HEK293 (cell line): ENCODE measurements around the gene RASGRF2.

ENCODE experiments used
- KLF10 ChIP-seq: fragments of 450-650 bp; IDR thresholded peaks from 2 replicates; pipeline ENCODE4 v1.5.1; 2018; ENCODE audit warnings: missing biosample characterization, mild to moderate bottlenecking, missing genetic modification characterization
- SCRT2 ChIP-seq: fragments of 450-650 bp; formaldehyde crosslinking; IDR thresholded peaks from 2 replicates; pipeline ENCODE4 v1.5.1; 2016; ENCODE audit warnings: missing biosample characterization, missing genetic modification characterization
- YY1 ChIP-seq: fragments of 450-650 bp; formaldehyde crosslinking; IDR thresholded peaks from 2 replicates; pipeline ENCODE4 v1.5.1; 2018; ENCODE audit warnings: missing biosample characterization, missing genetic modification characterization
- ZFHX2 ChIP-seq: fragments of 450-650 bp; formaldehyde crosslinking; conservative IDR thresholded peaks from 2 replicates; pipeline ENCODE4 v1.5.1; 2016; ENCODE audit warnings: missing biosample characterization, missing genetic modification characterization
- ZFP3 ChIP-seq: fragments of 450-650 bp; formaldehyde crosslinking; IDR thresholded peaks from 2 replicates; pipeline ENCODE4 v1.5.1; 2016; ENCODE audit warnings: low read depth, missing biosample characterization, missing genetic modification characterization
- ZNF10 ChIP-seq: fragments of 450-650 bp; formaldehyde crosslinking; IDR thresholded peaks from 2 replicates; pipeline ENCODE4 v1.5.1; 2017; ENCODE audit warnings: missing biosample characterization, missing genetic modification characterization
- ZNF221 ChIP-seq: fragments of 450-650 bp; formaldehyde crosslinking; IDR thresholded peaks from 2 replicates; pipeline ENCODE4 v1.5.1; 2017; ENCODE audit warnings: missing biosample characterization, missing genetic modification characterization, borderline replicate concordance
- ZNF23 ChIP-seq: fragments of 450-650 bp; formaldehyde crosslinking; IDR thresholded peaks from 2 replicates; pipeline ENCODE4 v1.5.1; 2016; ENCODE audit warnings: missing biosample characterization, missing genetic modification characterization, borderline replicate concordance
- ZNF248 ChIP-seq: fragments of 450-650 bp; formaldehyde crosslinking; IDR thresholded peaks from 2 replicates; pipeline ENCODE4 v1.5.1; 2017; ENCODE audit warnings: missing biosample characterization, missing genetic modification characterization
- ZNF311 ChIP-seq: fragments of 450-650 bp; formaldehyde crosslinking; IDR thresholded peaks from 2 replicates; pipeline ENCODE4 v1.5.1; 2017; ENCODE audit warnings: missing biosample characterization, missing genetic modification characterization, borderline replicate concordance
- ZNF394 ChIP-seq: fragments of 450-650 bp; formaldehyde crosslinking; IDR thresholded peaks from 2 replicates; pipeline ENCODE4 v1.5.1; 2016; ENCODE audit warnings: missing biosample characterization, missing genetic modification characterization, mild to moderate bottlenecking, moderate library complexity, borderline replicate concordance
- ZNF555 ChIP-seq: fragments of 450-650 bp; formaldehyde crosslinking; conservative IDR thresholded peaks from 2 replicates; pipeline ENCODE4 v1.5.1; 2017; ENCODE audit warnings: missing biosample characterization, mild to moderate bottlenecking, missing genetic modification characterization, inconsistent platforms
- ZNF558 ChIP-seq: fragments of 450-650 bp; formaldehyde crosslinking; IDR thresholded peaks from 2 replicates; pipeline ENCODE4 v1.5.1; 2016; ENCODE audit warnings: missing biosample characterization, missing genetic modification characterization
- ZNF585B ChIP-seq: fragments of 450-650 bp; formaldehyde crosslinking; IDR thresholded peaks from 2 replicates; pipeline ENCODE4 v1.5.1; 2016; ENCODE audit warnings: missing biosample characterization, missing genetic modification characterization
- ZNF664 ChIP-seq: fragments of 450-650 bp; formaldehyde crosslinking; IDR thresholded peaks from 2 replicates; pipeline ENCODE4 v1.5.1; 2016; ENCODE audit warnings: missing biosample characterization, missing genetic modification characterization
- ZNF670 ChIP-seq: fragments of 450-650 bp; formaldehyde crosslinking; IDR thresholded peaks from 2 replicates; pipeline ENCODE4 v1.5.1; 2016; ENCODE audit warnings: missing biosample characterization, missing genetic modification characterization, low read depth
- ZNF776 ChIP-seq: fragments of 450-650 bp; formaldehyde crosslinking; IDR thresholded peaks from 2 replicates; pipeline ENCODE4 v1.5.0; 2017; ENCODE audit warnings: missing biosample characterization, missing genetic modification characterization, borderline replicate concordance
- TF ChIP-seq, protein P1 (sequence below): fragments of 450-650 bp; formaldehyde crosslinking; optimal IDR thresholded peaks from 2 replicates; pipeline ENCODE3; 2016; ENCODE audit warnings: missing biosample characterization, mild to moderate bottlenecking, missing genetic modification characterization
- TF ChIP-seq, protein P2 (sequence below): fragments of 450-650 bp; formaldehyde crosslinking; IDR thresholded peaks from 2 replicates; pipeline ENCODE4 v1.5.1; 2016; ENCODE audit warnings: missing biosample characterization, missing genetic modification characterization
- TF ChIP-seq, protein P3 (sequence below): fragments of 450-650 bp; formaldehyde crosslinking; conservative IDR thresholded peaks from 2 replicates; pipeline ENCODE4 v1.5.1; 2016; ENCODE audit warnings: low read depth, missing biosample characterization, missing genetic modification characterization
- TF ChIP-seq, protein P4 (sequence below): fragments of 450-650 bp; formaldehyde crosslinking; IDR thresholded peaks from 2 replicates; pipeline ENCODE4 v1.5.1; 2016; ENCODE audit warnings: missing biosample characterization, missing genetic modification characterization
- TF ChIP-seq, protein P5 (sequence below): fragments of 450-650 bp; formaldehyde crosslinking; IDR thresholded peaks from 2 replicates; pipeline ENCODE4 v1.5.1; 2017; ENCODE audit warnings: missing biosample characterization, missing genetic modification characterization
- TF ChIP-seq, protein P6 (sequence below): fragments of 450-650 bp; formaldehyde crosslinking; IDR thresholded peaks from 2 replicates; pipeline ENCODE4 v1.5.1; 2016; ENCODE audit warnings: missing biosample characterization, missing genetic modification characterization
- TF ChIP-seq, protein P7 (sequence below): fragments of 450-650 bp; formaldehyde crosslinking; IDR thresholded peaks from 2 replicates; pipeline ENCODE4 v1.5.1; 2016; ENCODE audit warnings: missing biosample characterization, missing genetic modification characterization, low read depth
- TF ChIP-seq, protein P8 (sequence below): IDR thresholded peaks from 2 replicates; pipeline ENCODE4 v1.6.1; 2011; ENCODE audit warnings: mild to moderate bottlenecking, low read depth, low read length, borderline replicate concordance

Gene RASGRF2

DNA sequence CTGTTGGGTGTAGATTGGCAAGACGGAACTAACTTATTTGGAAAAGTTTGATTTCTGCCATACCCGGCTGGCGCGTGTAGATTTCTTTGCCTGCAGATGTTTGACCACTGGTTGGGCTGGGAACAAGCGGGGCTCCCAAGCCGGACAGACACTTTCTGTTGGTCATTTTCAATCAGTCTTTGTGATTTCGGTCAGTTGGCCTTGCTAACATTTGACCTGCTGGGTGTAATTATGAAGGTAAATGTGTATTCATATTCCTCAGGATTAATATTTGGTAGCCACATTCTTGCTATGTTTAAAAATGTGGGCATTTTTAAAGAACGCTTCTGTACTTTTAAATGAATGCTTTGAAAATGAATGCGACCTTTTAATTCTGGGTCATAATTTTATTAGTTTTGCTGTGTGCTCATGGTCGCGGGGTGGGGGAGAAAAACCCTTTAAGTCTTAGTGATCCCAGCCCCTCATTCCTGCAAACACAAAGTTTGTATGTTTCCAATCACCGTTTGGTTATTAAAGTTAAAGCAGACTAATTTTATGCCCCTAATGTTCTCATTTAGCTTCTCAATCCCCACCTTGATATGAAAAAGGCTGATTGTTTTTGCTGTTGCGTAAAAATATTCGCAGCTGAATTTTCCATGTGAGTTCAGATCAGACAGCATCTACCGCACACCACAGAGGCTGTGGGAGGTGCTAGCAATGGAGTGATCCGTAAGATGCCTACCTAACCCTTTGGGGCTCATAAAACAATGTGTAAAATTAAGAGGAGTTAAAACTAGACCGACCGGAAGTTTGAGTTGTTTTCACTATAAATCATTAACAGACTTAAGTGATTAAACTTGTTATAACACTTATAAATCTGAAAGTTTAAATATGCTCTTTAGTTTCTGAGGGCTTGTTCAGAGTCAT is 1.5 kb downstream of the RASGRF2 start (continued):
- TF ChIP-seq ZNF221 (no peak), ZFHX2 (tag by site-specific recombination) (no peak), SCRT2 (tag by site-specific recombination) (0 out of 2 replicates have a peak, but pooled peaks have one; percentile 9), ZNF558 (no peak), ZNF776 (tag by site-specific recombination) (no peak), ZNF664 (tag by site-specific recombination) (no peak), ZNF394 (tag by site-specific recombination) (no peak), ZNF670 (tag by site-specific recombination) (no peak), YY1 (tag by site-specific recombination) (no peak), ZNF311 (no peak), ZNF248 (tag by site-specific recombination) (no peak), ZNF10 (tag by site-specific recombination) (no peak), ZNF585B (tag by site-specific recombination) (no peak), ZNF23 (tag by site-specific recombination) (no peak), KLF10 (tag by site-specific recombination) (0 out of 2 replicates have a peak, but pooled peaks have one; percentile 20), ZNF555 (tag by site-specific recombination) (no peak), ZFP3 (tag by site-specific recombination) (no peak)
- TF ChIP-seq, protein P1, sequence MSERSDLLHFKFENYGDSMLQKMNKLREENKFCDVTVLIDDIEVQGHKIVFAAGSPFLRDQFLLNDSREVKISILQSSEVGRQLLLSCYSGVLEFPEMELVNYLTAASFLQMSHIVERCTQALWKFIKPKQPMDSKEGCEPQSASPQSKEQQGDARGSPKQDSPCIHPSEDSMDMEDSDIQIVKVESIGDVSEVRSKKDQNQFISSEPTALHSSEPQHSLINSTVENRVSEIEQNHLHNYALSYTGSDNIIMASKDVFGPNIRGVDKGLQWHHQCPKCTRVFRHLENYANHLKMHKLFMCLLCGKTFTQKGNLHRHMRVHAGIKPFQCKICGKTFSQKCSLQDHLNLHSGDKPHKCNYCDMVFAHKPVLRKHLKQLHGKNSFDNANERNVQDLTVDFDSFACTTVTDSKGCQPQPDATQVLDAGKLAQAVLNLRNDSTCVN (tag by site-specific recombination), result no peak
- TF ChIP-seq, protein P2, sequence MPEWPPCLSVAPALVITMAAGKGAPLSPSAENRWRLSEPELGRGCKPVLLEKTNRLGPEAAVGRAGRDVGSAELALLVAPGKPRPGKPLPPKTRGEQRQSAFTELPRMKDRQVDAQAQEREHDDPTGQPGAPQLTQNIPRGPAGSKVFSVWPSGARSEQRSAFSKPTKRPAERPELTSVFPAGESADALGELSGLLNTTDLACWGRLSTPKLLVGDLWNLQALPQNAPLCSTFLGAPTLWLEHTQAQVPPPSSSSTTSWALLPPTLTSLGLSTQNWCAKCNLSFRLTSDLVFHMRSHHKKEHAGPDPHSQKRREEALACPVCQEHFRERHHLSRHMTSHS (tag by site-specific recombination), result no peak
- TF ChIP-seq, protein P3, sequence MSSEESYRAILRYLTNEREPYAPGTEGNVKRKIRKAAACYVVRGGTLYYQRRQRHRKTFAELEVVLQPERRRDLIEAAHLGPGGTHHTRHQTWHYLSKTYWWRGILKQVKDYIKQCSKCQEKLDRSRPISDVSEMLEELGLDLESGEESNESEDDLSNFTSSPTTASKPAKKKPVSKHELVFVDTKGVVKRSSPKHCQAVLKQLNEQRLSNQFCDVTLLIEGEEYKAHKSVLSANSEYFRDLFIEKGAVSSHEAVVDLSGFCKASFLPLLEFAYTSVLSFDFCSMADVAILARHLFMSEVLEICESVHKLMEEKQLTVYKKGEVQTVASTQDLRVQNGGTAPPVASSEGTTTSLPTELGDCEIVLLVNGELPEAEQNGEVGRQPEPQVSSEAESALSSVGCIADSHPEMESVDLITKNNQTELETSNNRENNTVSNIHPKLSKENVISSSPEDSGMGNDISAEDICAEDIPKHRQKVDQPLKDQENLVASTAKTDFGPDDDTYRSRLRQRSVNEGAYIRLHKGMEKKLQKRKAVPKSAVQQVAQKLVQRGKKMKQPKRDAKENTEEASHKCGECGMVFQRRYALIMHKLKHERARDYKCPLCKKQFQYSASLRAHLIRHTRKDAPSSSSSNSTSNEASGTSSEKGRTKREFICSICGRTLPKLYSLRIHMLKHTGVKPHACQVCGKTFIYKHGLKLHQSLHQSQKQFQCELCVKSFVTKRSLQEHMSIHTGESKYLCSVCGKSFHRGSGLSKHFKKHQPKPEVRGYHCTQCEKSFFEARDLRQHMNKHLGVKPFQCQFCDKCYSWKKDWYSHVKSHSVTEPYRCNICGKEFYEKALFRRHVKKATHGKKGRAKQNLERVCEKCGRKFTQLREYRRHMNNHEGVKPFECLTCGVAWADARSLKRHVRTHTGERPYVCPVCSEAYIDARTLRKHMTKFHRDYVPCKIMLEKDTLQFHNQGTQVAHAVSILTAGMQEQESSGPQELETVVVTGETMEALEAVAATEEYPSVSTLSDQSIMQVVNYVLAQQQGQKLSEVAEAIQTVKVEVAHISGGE, result no peak
- TF ChIP-seq, protein P4, sequence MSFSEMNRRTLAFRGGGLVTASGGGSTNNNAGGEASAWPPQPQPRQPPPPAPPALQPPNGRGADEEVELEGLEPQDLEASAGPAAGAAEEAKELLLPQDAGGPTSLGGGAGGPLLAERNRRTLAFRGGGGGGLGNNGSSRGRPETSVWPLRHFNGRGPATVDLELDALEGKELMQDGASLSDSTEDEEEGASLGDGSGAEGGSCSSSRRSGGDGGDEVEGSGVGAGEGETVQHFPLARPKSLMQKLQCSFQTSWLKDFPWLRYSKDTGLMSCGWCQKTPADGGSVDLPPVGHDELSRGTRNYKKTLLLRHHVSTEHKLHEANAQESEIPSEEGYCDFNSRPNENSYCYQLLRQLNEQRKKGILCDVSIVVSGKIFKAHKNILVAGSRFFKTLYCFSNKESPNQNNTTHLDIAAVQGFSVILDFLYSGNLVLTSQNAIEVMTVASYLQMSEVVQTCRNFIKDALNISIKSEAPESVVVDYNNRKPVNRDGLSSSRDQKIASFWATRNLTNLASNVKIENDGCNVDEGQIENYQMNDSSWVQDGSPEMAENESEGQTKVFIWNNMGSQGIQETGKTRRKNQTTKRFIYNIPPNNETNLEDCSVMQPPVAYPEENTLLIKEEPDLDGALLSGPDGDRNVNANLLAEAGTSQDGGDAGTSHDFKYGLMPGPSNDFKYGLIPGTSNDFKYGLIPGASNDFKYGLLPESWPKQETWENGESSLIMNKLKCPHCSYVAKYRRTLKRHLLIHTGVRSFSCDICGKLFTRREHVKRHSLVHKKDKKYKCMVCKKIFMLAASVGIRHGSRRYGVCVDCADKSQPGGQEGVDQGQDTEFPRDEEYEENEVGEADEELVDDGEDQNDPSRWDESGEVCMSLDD (tag by site-specific recombination), result no peak
- TF ChIP-seq, protein P5, sequence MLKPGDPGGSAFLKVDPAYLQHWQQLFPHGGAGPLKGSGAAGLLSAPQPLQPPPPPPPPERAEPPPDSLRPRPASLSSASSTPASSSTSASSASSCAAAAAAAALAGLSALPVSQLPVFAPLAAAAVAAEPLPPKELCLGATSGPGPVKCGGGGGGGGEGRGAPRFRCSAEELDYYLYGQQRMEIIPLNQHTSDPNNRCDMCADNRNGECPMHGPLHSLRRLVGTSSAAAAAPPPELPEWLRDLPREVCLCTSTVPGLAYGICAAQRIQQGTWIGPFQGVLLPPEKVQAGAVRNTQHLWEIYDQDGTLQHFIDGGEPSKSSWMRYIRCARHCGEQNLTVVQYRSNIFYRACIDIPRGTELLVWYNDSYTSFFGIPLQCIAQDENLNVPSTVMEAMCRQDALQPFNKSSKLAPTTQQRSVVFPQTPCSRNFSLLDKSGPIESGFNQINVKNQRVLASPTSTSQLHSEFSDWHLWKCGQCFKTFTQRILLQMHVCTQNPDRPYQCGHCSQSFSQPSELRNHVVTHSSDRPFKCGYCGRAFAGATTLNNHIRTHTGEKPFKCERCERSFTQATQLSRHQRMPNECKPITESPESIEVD, result peak; percentile 93
- TF ChIP-seq, protein P6, sequence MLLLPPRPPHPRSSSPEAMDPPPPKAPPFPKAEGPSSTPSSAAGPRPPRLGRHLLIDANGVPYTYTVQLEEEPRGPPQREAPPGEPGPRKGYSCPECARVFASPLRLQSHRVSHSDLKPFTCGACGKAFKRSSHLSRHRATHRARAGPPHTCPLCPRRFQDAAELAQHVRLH (tag by site-specific recombination), result no peak
- TF ChIP-seq, protein P7, sequence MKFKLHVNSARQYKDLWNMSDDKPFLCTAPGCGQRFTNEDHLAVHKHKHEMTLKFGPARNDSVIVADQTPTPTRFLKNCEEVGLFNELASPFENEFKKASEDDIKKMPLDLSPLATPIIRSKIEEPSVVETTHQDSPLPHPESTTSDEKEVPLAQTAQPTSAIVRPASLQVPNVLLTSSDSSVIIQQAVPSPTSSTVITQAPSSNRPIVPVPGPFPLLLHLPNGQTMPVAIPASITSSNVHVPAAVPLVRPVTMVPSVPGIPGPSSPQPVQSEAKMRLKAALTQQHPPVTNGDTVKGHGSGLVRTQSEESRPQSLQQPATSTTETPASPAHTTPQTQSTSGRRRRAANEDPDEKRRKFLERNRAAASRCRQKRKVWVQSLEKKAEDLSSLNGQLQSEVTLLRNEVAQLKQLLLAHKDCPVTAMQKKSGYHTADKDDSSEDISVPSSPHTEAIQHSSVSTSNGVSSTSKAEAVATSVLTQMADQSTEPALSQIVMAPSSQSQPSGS (tag by site-specific recombination), result no peak
- TF ChIP-seq, protein P8, sequence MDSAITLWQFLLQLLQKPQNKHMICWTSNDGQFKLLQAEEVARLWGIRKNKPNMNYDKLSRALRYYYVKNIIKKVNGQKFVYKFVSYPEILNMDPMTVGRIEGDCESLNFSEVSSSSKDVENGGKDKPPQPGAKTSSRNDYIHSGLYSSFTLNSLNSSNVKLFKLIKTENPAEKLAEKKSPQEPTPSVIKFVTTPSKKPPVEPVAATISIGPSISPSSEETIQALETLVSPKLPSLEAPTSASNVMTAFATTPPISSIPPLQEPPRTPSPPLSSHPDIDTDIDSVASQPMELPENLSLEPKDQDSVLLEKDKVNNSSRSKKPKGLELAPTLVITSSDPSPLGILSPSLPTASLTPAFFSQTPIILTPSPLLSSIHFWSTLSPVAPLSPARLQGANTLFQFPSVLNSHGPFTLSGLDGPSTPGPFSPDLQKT, result no peak
